ENCODE results near the gene CSF3R.

Gene CSF3R

DNA sequence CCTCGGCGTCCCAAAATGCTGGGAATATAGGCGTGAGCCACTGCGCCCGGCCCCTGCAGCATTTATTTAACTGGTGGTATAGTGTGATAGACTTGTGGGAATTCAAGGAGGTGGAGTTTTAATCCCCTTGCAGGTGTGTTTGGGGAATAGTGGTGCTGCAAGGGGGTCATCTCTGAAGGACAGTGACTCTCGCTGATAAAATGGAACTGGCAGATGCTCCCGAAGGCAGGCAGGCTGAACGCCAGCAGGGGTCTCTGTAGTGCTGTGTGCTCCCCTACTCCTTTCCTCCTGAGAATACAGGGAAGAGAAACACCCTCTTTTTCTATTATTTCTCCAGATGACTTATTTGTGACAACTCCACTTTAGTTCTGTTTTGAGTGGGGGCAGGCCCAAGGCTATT is 36.4 kb downstream of the CSF3R start:
- POLR2A ChIA-PET = no interaction called here
- CTCF ChIA-PET = interaction anchor here (0.8 to 1.6 kb wide), 3 partner anchors 13 to 29 kb away, joined by 3 to 10 read pairs (median 4); no protein-coding TSS in a partner anchor

GRCh38 chr1:36443297-36443696 is 39.4 kb downstream of the CSF3R start:
- POLR2A ChIA-PET = no interaction called here
- CTCF ChIA-PET = no interaction called here
- TF ChIP-seq CTCF (IDR thresholded peaks at IDR 0.05; ENCODE audit: control extremely low read depth, extremely low read depth, low read depth, missing control alignments) = no peak
- DNase-seq (ENCODE audit: extremely low spot score) = no peak

More for the DNA sequence above, 36.4 kb downstream of the CSF3R start:
- peak; percentile 62 for TF ChIP-seq CTCF (IDR thresholded peaks at IDR 0.05; ENCODE audit: control extremely low read depth, extremely low read depth, low read depth, missing control alignments)
- peak; percentile 30 for DNase-seq (ENCODE audit: extremely low spot score)

GRCh38 chr1:36442337-36442736 is 40.4 kb downstream of the CSF3R start:
- ChIA-PET POLR2A (no interaction called here), CTCF (interaction anchor here (0.6 kb wide), 1 partner anchor 33 kb away, joined by 3 read pairs; no protein-coding TSS in a partner anchor)
- TF ChIP-seq CTCF (IDR thresholded peaks at IDR 0.05; ENCODE audit: control extremely low read depth, extremely low read depth, low read depth, missing control alignments) = no peak
- DNase-seq (ENCODE audit: extremely low spot score) = no peak

- ChIA-PET POLR2A (no interaction called here), CTCF (interaction anchor here (1.0 to 1.3 kb wide), 3 partner anchors 71 to 291 kb away, joined by 3 read pairs; no protein-coding TSS in a partner anchor)
- DNase-seq (ENCODE audit: extremely low spot score) = no peak
- TF ChIP-seq CTCF (IDR thresholded peaks at IDR 0.05; ENCODE audit: control extremely low read depth, extremely low read depth, low read depth, missing control alignments) = no peak
Observed at GRCh38 chr1:36440646-36441045, 42.1 kb downstream of the CSF3R start.

DNA sequence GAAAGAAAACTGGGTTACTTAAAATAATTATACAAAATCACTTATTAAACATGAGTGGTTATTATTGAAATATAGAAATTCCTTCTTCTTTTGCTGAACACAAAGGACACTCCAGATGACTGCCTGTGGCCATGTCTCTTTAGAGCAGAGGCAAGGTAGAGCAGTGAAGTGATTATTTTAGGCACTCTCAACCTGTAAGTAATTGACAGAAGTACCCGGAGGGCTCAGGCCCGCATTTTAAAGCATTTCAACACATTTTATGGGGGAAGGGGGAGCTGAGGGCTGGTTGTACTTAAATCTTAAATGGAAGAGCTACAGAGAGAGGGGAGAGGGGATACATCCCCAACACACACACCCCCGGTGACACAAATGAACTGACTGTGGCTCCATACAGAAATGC is 42.7 kb downstream of the CSF3R start:
- no peak for DNase-seq (ENCODE audit: extremely low spot score)
- POLR2A ChIA-PET = no interaction called here

GRCh38 chr1:36438715-36439114 is 44.0 kb downstream of the CSF3R start:
- ChIA-PET CTCF (no interaction called here), POLR2A (interaction anchor here (0.6 kb wide), 1 partner anchor 27 kb away, joined by 6 read pairs; no protein-coding TSS in a partner anchor)
- TF ChIP-seq CTCF (IDR thresholded peaks at IDR 0.05; ENCODE audit: control extremely low read depth, extremely low read depth, low read depth, missing control alignments) = no peak
- DNase-seq (ENCODE audit: extremely low spot score) = no peak

More for the DNA sequence above, 42.7 kb downstream of the CSF3R start:
- TF ChIP-seq CTCF (IDR thresholded peaks at IDR 0.05; ENCODE audit: control extremely low read depth, extremely low read depth, low read depth, missing control alignments) = no peak
- CTCF ChIA-PET = interaction anchor here (1.3 kb wide), 1 partner anchor 98 kb away, joined by 3 read pairs; no protein-coding TSS in a partner anchor
